ENCODE measurements around the gene LTA.
A peak's percentile ranks its signal among the peaks of the same experiment; 100 is the strongest.

LTA gene

GRCh38 chr6:31569861-31570536, 2.1 kb upstream of the LTA start:
- Mint-ChIP-seq H3K4me3 (no peak overlapping the region), H3K36me3 (ENCODE audit: low read depth) (no peaks in the 10 kb centered on the region), H3K9me3 (no peaks in the 10 kb centered on the region), H3K27ac (no peak overlapping the region), H3K4me1 (ENCODE audit: low read depth) (peaks cover 55% of the 10 kb centered on the region), H3K27me3 (peaks cover 3% of the 10 kb centered on the region)
- intact Hi-C loops (cut with micrococcal nuclease), result no loop called here

GRCh38 chr6:31573239-31574105, 1.4 kb downstream of the LTA start:
- Mint-ChIP-seq H3K4me3 (no peak overlapping the region), H3K27me3 (peaks cover 3% of the 10 kb centered on the region), H3K27ac (peak overlapping the region; percentile 79), H3K4me1 (ENCODE audit: low read depth) (peaks cover 73% of the 10 kb centered on the region), H3K9me3 (no peaks in the 10 kb centered on the region), H3K36me3 (ENCODE audit: low read depth) (peaks cover 23% of the 10 kb centered on the region)
- intact Hi-C loops (cut with micrococcal nuclease), result no loop called here

GRCh38 chr6:31574106-31575061, 2.3 kb downstream of the LTA start:
- no peak overlapping the region for H3K4me3 Mint-ChIP-seq
- intact Hi-C loops (cut with micrococcal nuclease), result no loop called here
- peaks cover 23% of the 10 kb centered on the region for H3K36me3 Mint-ChIP-seq (ENCODE audit: low read depth)
- peaks cover 3% of the 10 kb centered on the region for H3K27me3 Mint-ChIP-seq
- H3K27ac Mint-ChIP-seq, result peak overlapping the region; percentile 79
- peaks cover 69% of the 10 kb centered on the region for H3K4me1 Mint-ChIP-seq (ENCODE audit: low read depth)
- no peaks in the 10 kb centered on the region for H3K9me3 Mint-ChIP-seq

GRCh38 chr6:31575335-31575901, 3.3 kb downstream of the LTA start, which contains the start of gene TNF:
Gene TNF, plus strand, starts transcription at chr6:31575565. Its CDS starts 177 bp downstream, at chr6:31575742.
- no peaks in the 10 kb centered on the region for H3K9me3 Mint-ChIP-seq
- peak within 1 kb of the TSS; percentile 82 for H3K4me3 Mint-ChIP-seq
- H3K36me3 Mint-ChIP-seq (ENCODE audit: low read depth), result peaks cover 23% of the 10 kb centered on the region
- H3K27ac Mint-ChIP-seq, result peak within 1 kb of the TSS; percentile 79
- H3K27me3 Mint-ChIP-seq, result peaks cover 3% of the 10 kb centered on the region
- intact Hi-C loops (cut with micrococcal nuclease), result no loop called here
- peaks cover 76% of the 10 kb centered on the region for H3K4me1 Mint-ChIP-seq (ENCODE audit: low read depth)

- H3K27me3 Mint-ChIP-seq, result peaks cover 3% of the 10 kb centered on the region
- H3K4me3 Mint-ChIP-seq, result peak overlapping the region; percentile 82
- intact Hi-C loops (cut with micrococcal nuclease), result no loop called here
- peaks cover 80% of the 10 kb centered on the region for H3K4me1 Mint-ChIP-seq (ENCODE audit: low read depth)
- peak overlapping the region; percentile 79 for H3K27ac Mint-ChIP-seq
- peaks cover 27% of the 10 kb centered on the region for H3K36me3 Mint-ChIP-seq (ENCODE audit: low read depth)
- no peaks in the 10 kb centered on the region for H3K9me3 Mint-ChIP-seq
These were observed 4.0 kb downstream of the LTA start for GRCh38 chr6:31575952-31576685.

GRCh38 chr6:31576897-31577578, 4.9 kb downstream of the LTA start:
- peak overlapping the region; percentile 79 for H3K27ac Mint-ChIP-seq
- peaks cover 81% of the 10 kb centered on the region for H3K4me1 Mint-ChIP-seq (ENCODE audit: low read depth)
- intact Hi-C loops (cut with micrococcal nuclease), result no loop called here
- peaks cover 3% of the 10 kb centered on the region for H3K27me3 Mint-ChIP-seq
- H3K4me3 Mint-ChIP-seq, result peak overlapping the region; percentile 82
- H3K9me3 Mint-ChIP-seq, result no peaks in the 10 kb centered on the region
- peaks cover 36% of the 10 kb centered on the region for H3K36me3 Mint-ChIP-seq (ENCODE audit: low read depth)

- H3K27ac Mint-ChIP-seq, result no peak overlapping the region
- H3K36me3 Mint-ChIP-seq (ENCODE audit: low read depth), result peaks cover 38% of the 10 kb centered on the region
- no peaks in the 10 kb centered on the region for H3K9me3 Mint-ChIP-seq
- peaks cover 81% of the 10 kb centered on the region for H3K4me1 Mint-ChIP-seq (ENCODE audit: low read depth)
- intact Hi-C loops (cut with micrococcal nuclease), result no loop called here
- H3K4me3 Mint-ChIP-seq, result peak overlapping the region; percentile 82
- H3K27me3 Mint-ChIP-seq, result peaks cover 3% of the 10 kb centered on the region
These were observed 5.5 kb downstream of the LTA start for GRCh38 chr6:31577579-31577966.

GRCh38 chr6:31578184-31579118, 6.4 kb downstream of the LTA start:
- Mint-ChIP-seq H3K4me3 (no peak overlapping the region), H3K36me3 (ENCODE audit: low read depth) (peaks cover 38% of the 10 kb centered on the region), H3K27me3 (peaks cover under 1% of the 10 kb centered on the region), H3K9me3 (no peaks in the 10 kb centered on the region), H3K27ac (peak overlapping the region; percentile 93), H3K4me1 (ENCODE audit: low read depth) (peaks cover 80% of the 10 kb centered on the region)
- intact Hi-C loops (cut with micrococcal nuclease), result no loop called here

- H3K27ac Mint-ChIP-seq, result peak overlapping the region; percentile 93
- peaks cover 74% of the 10 kb centered on the region for H3K4me1 Mint-ChIP-seq (ENCODE audit: low read depth)
- no peaks in the 10 kb centered on the region for H3K27me3 Mint-ChIP-seq
- no peak overlapping the region for H3K4me3 Mint-ChIP-seq
- H3K36me3 Mint-ChIP-seq (ENCODE audit: low read depth), result peaks cover 38% of the 10 kb centered on the region
- intact Hi-C loops (cut with micrococcal nuclease), result no loop called here
- H3K9me3 Mint-ChIP-seq, result no peaks in the 10 kb centered on the region
These were observed 7.0 kb downstream of the LTA start for GRCh38 chr6:31579119-31579505.

- H3K4me3 Mint-ChIP-seq, result peak overlapping the region; percentile 90
- peaks cover 38% of the 10 kb centered on the region for H3K36me3 Mint-ChIP-seq (ENCODE audit: low read depth)
- no peaks in the 10 kb centered on the region for H3K9me3 Mint-ChIP-seq
- no peaks in the 10 kb centered on the region for H3K27me3 Mint-ChIP-seq
- H3K27ac Mint-ChIP-seq, result peak overlapping the region; percentile 93
- intact Hi-C loops (cut with micrococcal nuclease), result no loop called here
- H3K4me1 Mint-ChIP-seq (ENCODE audit: low read depth), result peaks cover 67% of the 10 kb centered on the region
These were observed 7.7 kb downstream of the LTA start for GRCh38 chr6:31579546-31580437.

GRCh38 chr6:31580438-31580740, 8.3 kb downstream of the LTA start:
- Mint-ChIP-seq H3K9me3 (no peaks in the 10 kb centered on the region), H3K36me3 (ENCODE audit: low read depth) (peaks cover 38% of the 10 kb centered on the region), H3K4me3 (peak overlapping the region; percentile 90), H3K4me1 (ENCODE audit: low read depth) (peaks cover 64% of the 10 kb centered on the region), H3K27ac (peak overlapping the region; percentile 93), H3K27me3 (no peaks in the 10 kb centered on the region)
- intact Hi-C loops (cut with micrococcal nuclease), result no loop called here

All from dendritic cell treated with granulocyte-macrophage colony-stimulating factor and Interleukin-4, amounts not matched to agents 40 ng/mL and 50 ng/mL, for 4 days (primary cell).